H1 (cell line): ENCODE data around the gene PRAME. TPM values are rescaled to one million over a fixed set of nuclear protein-coding genes. Genes with fewer than 3 reads are reported as not detected.

ENCODE experiments used
- CTCF ChIA-PET: fragments of 300-600 bp; sonication (Branson Sonifier 250); formaldehyde crosslinking; loops from one replicate; lab custom pipeline; 2021; ENCODE audit not compliant: partially characterized antibody; lab: Charles Lee
- POLR2A ChIA-PET: fragments of 300-600 bp; sonication (Branson Sonifier 250); formaldehyde crosslinking; loops from one replicate; lab custom pipeline; 2021; ENCODE audit warnings: inconsistent platforms; ENCODE audit not compliant: partially characterized antibody; lab: Charles Lee
- DNase-seq, 2 experiments: peaks; one replicate each; pipeline versions ENCODE4 v3.0.0 to v3.0.0-alpha.2; 2010 to 2022; ENCODE audit warnings: low spot score in 2 of 2, low read depth in 1 of 2, mixed read lengths in 1 of 2
- FAIRE-seq: peaks from 2 replicates; lab custom pipeline; 2011; peaks lifted over from hg19 to GRCh38; lab: Jason Lieb, UNC
- H2AFZ ChIP-seq: 2 replicates; pipeline ENCODE4 v1.8.1; 2012; ENCODE audit warnings: low read length, inconsistent platforms
- H2AK5ac ChIP-seq: 2 replicates; pipeline ENCODE4 v1.6.1; 2013; ENCODE audit warnings: low read depth, low read length
- H2BK120ac ChIP-seq: replicated peaks from 2 replicates; pipeline ENCODE3; 2013; ENCODE audit warnings: low read depth, low read length, inconsistent platforms
- H2BK12ac ChIP-seq: 2 replicates; pipeline ENCODE4 v1.6.1; 2013; ENCODE audit warnings: low read depth, low read length
- H2BK15ac ChIP-seq: 2 replicates; pipeline ENCODE4 v1.6.1; 2013; ENCODE audit warnings: low read length
- H2BK20ac ChIP-seq: 2 replicates; pipeline ENCODE4 v1.6.1; 2013; ENCODE audit warnings: low read length
- H2BK5ac ChIP-seq: 2 replicates; pipeline ENCODE4 v1.6.1; 2013; ENCODE audit warnings: low read depth, low read length
- H3K14ac ChIP-seq: 2 replicates; pipeline ENCODE4 v1.6.1; 2013; ENCODE audit warnings: inconsistent platforms; ENCODE audit not compliant: insufficient read length
- H3K18ac ChIP-seq: 2 replicates; pipeline ENCODE4 v1.6.1; 2013; ENCODE audit warnings: low read length; ENCODE audit errors: extremely low read depth
- H3K23ac ChIP-seq: 2 replicates; pipeline ENCODE4 v1.6.1; 2013; ENCODE audit warnings: inconsistent platforms; ENCODE audit not compliant: insufficient read length
- H3K23me2 ChIP-seq: 2 replicates; pipeline ENCODE4 v1.6.1; 2013; ENCODE audit warnings: low read depth, low read length
- H3K27ac ChIP-seq: 2 replicates; pipeline ENCODE4 v1.6.1; 2011; ENCODE audit warnings: low read depth, low read length, inconsistent platforms
- H3K27me3 ChIP-seq, 4 experiments: replicated peaks in 1 of 4; 1 replicate in 1 of 4; 2 replicates in 3 of 4; pipeline versions ENCODE4 v1.6.1 to v1.8.1; 2011 to 2013; ENCODE audit warnings: low read length in 3 of 4, mild to moderate bottlenecking in 3 of 4, inconsistent platforms in 2 of 4, mixed read lengths in 2 of 4, moderate library complexity in 1 of 4; ENCODE audit not compliant: control insufficient read depth in 3 of 4, insufficient read depth in 3 of 4; ENCODE audit errors: extremely low read depth in 1 of 4
- H3K36me3 ChIP-seq, 4 experiments: 2 replicates each; pipeline versions ENCODE4 v1.6.1 to v1.8.1; 2011 to 2013; ENCODE audit warnings: mild to moderate bottlenecking in 4 of 4, low read length in 3 of 4, moderate library complexity in 2 of 4, control low read depth in 1 of 4, inconsistent platforms in 1 of 4; ENCODE audit not compliant: insufficient read depth in 4 of 4, control insufficient read depth in 2 of 4
- H3K4ac ChIP-seq: replicated peaks from 2 replicates; pipeline ENCODE3; 2013; ENCODE audit warnings: low read length, low read depth, mixed read lengths, inconsistent platforms; ENCODE audit not compliant: insufficient read length
- H3K4me1 ChIP-seq, 4 experiments: replicated peaks in 1 of 4; 1 replicate in 1 of 4; 2 replicates in 3 of 4; pipeline versions ENCODE4 v1.6.1 to v1.8.1; 2011 to 2013; ENCODE audit warnings: low read length in 3 of 4, inconsistent platforms in 2 of 4, mixed read lengths in 1 of 4; ENCODE audit not compliant: insufficient read depth in 4 of 4, control insufficient read depth in 3 of 4
- H3K4me2 ChIP-seq, 2 experiments: 2 replicates each; pipeline versions ENCODE4 v1.6.1 to v1.8.1; 2011 to 2013; ENCODE audit warnings: low read depth in 2 of 2, low read length in 2 of 2, control low read depth in 1 of 2, inconsistent platforms in 1 of 2, mild to moderate bottlenecking in 1 of 2; ENCODE audit not compliant: insufficient read depth in 1 of 2
- H3K4me3 ChIP-seq, 4 experiments: fragments of 200-600, 300-600 bp in 1 of 4; sonication (generic), shearing (Covaris generic), sonication (Bioruptor Twin) in 1 of 4; 2 replicates each; pipeline versions ENCODE4 v1.5.1 to v1.8.1; 2011 to 2016; ENCODE audit warnings: low read length in 4 of 4, low read depth in 3 of 4, control low read depth in 2 of 4, inconsistent platforms in 2 of 4, mild to moderate bottlenecking in 2 of 4, mixed read lengths in 1 of 4, moderate library complexity in 1 of 4; ENCODE audit not compliant: insufficient read depth in 2 of 4; ENCODE audit errors: extremely low read depth in 1 of 4
- H3K56ac ChIP-seq: replicated peaks from 2 replicates; pipeline ENCODE3; 2013; ENCODE audit warnings: low read depth, mild to moderate bottlenecking, mixed read lengths, low read length, inconsistent platforms; ENCODE audit not compliant: insufficient read length
- H3K79me1 ChIP-seq: 2 replicates; pipeline ENCODE4 v1.6.1; 2013; ENCODE audit warnings: low read depth, low read length, control low read depth
- H3K79me2 ChIP-seq, 2 experiments: 2 replicates each; pipeline versions ENCODE4 v1.6.1 to v1.8.1; 2012 to 2013; ENCODE audit warnings: low read length in 2 of 2, mild to moderate bottlenecking in 2 of 2, inconsistent platforms in 1 of 2; ENCODE audit not compliant: insufficient read depth in 2 of 2, control insufficient read depth in 1 of 2
- H3K9ac ChIP-seq, 4 experiments: replicated peaks in 1 of 4; 1 replicate in 1 of 4; 2 replicates in 3 of 4; pipeline versions ENCODE4 v1.6.1 to v1.8.1; 2011 to 2013; ENCODE audit warnings: low read depth in 3 of 4, low read length in 3 of 4, control low read depth in 2 of 4, mild to moderate bottlenecking in 2 of 4, moderate library complexity in 2 of 4, inconsistent platforms in 1 of 4; ENCODE audit errors: extremely low read depth in 1 of 4
- H3K9me3 ChIP-seq, 2 experiments: 2 replicates each; pipeline versions ENCODE4 v1.6.1 to v1.8.1; 2012 to 2013; ENCODE audit warnings: mild to moderate bottlenecking in 2 of 2, moderate library complexity in 2 of 2, control low read depth in 1 of 2, inconsistent platforms in 1 of 2, low read depth in 1 of 2, low read length in 1 of 2, mixed read lengths in 1 of 2; ENCODE audit not compliant: insufficient read depth in 2 of 2
- H4K20me1 ChIP-seq, 2 experiments: replicated peaks in 1 of 2; 2 replicates each; pipeline versions ENCODE3 to v1.8.1; 2011 to 2013; ENCODE audit warnings: inconsistent platforms in 2 of 2, low read length in 2 of 2, mild to moderate bottlenecking in 1 of 2; ENCODE audit not compliant: insufficient read depth in 2 of 2, control insufficient read depth in 1 of 2
- H4K5ac ChIP-seq: 2 replicates; pipeline ENCODE4 v1.6.1; 2013; ENCODE audit warnings: low read length, low read depth, mixed read lengths, inconsistent platforms; ENCODE audit not compliant: insufficient read length
- H4K8ac ChIP-seq: 2 replicates; pipeline ENCODE4 v1.8.0; 2013; ENCODE audit warnings: mild to moderate bottlenecking, moderate library complexity, low read length, inconsistent platforms; ENCODE audit not compliant: insufficient read depth; ENCODE audit errors: extremely low read depth
- H4K91ac ChIP-seq: replicated peaks from 2 replicates; pipeline ENCODE3; 2013; ENCODE audit warnings: low read length, mixed read lengths, inconsistent platforms; ENCODE audit not compliant: insufficient read length
- CBX8 ChIP-seq: fragments of 300-800, 300-1000 bp; sonication (generic); IDR thresholded peaks from 2 replicates; pipeline ENCODE4 v1.7.1; 2016; ENCODE audit warnings: low read depth, low read length, borderline replicate concordance
- CHD2 ChIP-seq: IDR thresholded peaks from 2 replicates; pipeline ENCODE4 v1.6.1; 2012; ENCODE audit warnings: low read length, improper control_type of control experiment
- FOSL1 ChIP-seq: IDR thresholded peaks from 2 replicates; pipeline ENCODE4 v1.6.1; 2011; ENCODE audit warnings: mild to moderate bottlenecking, low read depth, low read length, moderate library complexity; ENCODE audit not compliant: insufficient read depth
- HDAC2 ChIP-seq, 2 experiments: fragments of 300-600 bp in 1 of 2; sonication (generic) in 1 of 2; IDR thresholded peaks; 2 replicates each; pipeline ENCODE4 v1.6.1; 2011 to 2012; ENCODE audit warnings: low read depth in 2 of 2, low read length in 2 of 2, mild to moderate bottlenecking in 2 of 2, moderate library complexity in 2 of 2, borderline replicate concordance in 1 of 2, inconsistent platforms in 1 of 2
- PHF8 ChIP-seq: fragments of 200-600 bp; sonication (generic); conservative IDR thresholded peaks from 2 replicates; pipeline ENCODE4 v1.7.1; 2012; ENCODE audit warnings: low read depth, mild to moderate bottlenecking, inconsistent platforms, low read length, moderate library complexity
- ZNF274 ChIP-seq: IDR thresholded peaks from 2 replicates; pipeline ENCODE4 v1.7.0; 2012; ENCODE audit warnings: low read length, borderline replicate concordance; ENCODE audit errors: extremely low read depth
- WGBS, 2 experiments: shearing (Covaris generic) in 1 of 2; methylation state at CpG; one replicate each; pipeline versions ENCODE4 v1.1.6 to v1.1.7; 2013 to 2015; ENCODE audit warnings: low lambda C conversion rate in 2 of 2, mixed read lengths in 2 of 2, inconsistent platforms in 1 of 2, low coverage in 1 of 2, missing lambda C conversion rate in 1 of 2; ENCODE audit not compliant: insufficient replicate concordance in 2 of 2, insufficient coverage in 1 of 2, insufficient read length in 1 of 2; ENCODE audit errors: extremely low coverage in 1 of 2, missing lambda C conversion rate in 1 of 2; 5-methylcytosine and 5-hydroxymethylcytosine counted together
- polyA plus RNA-seq, 7 experiments: library from polyadenylated mRNA; depleted of rRNA in 3 of 7; stranded (reverse) in 5 of 7; unstranded in 2 of 7; fragments of >200 nt in 5 of 7; fragments of 200-250 nt in 2 of 7; gene quantifications; 1 replicate in 5 of 7; 2 replicates in 1 of 7; 4 replicates in 1 of 7; pipeline versions ENCODE4 v1.2.1 to v1.2.3, GENCODE V29; 2011 to 2013; ENCODE audit warnings: missing spikeins in 2 of 7, mixed read lengths in 2 of 7
- total RNA-seq: library from RNA; stranded (reverse); fragmentation: NEBNext Ultra II Directional; extraction: Animal tissue kit (Norgen Biotek cat#: 25700); gene quantifications from 2 replicates; pipeline ENCODE4 v1.2.1, GENCODE V29; 2021

Gene PRAME
- total and polyA plus RNA-seq, 2 of the 8 experiments (the other 6 are each of a cell fraction or from before 2014, with no cell fraction given), result 0.15 to 1.1 TPM

DNA sequence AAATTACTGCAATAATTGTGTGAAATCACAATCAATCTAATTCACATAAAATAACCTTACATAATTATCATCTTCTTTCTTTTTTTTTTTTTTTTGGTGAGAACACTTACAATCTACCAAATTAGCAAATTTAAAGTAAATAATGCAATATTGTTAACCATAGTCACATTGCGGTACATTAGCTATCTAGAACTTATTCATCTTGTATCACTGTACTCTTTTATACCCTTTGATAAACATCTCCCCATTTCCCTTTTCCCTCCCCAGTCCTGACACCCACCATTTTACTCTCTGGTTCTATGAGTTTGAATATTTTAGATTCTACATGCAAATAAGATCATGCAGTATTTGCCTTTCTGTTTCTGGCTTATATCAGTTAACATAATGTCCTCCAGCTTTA lies 24.0 kb upstream of the PRAME start:
- no peaks in the 10 kb centered on the region for H3K36me3 ChIP-seq
- 70% methylated on average over 1 of the region's 1 CpG; no CpG with 5 or more reads in 1 of the 2 experiments for WGBS, 2 experiments
- no peak overlapping the region for H2AFZ ChIP-seq
- H2BK15ac ChIP-seq, result no peak overlapping the region
- H3K4ac ChIP-seq, result no peak overlapping the region
- H3K4me1 ChIP-seq, result no peaks in the 10 kb centered on the region
- no peak overlapping the region for H2BK20ac ChIP-seq
- no peak overlapping the region for H2BK120ac ChIP-seq
- no peak overlapping the region for H3K4me3 ChIP-seq
- H3K4me2 ChIP-seq, result no peak overlapping the region
- no peaks in the 10 kb centered on the region for H3K23me2 ChIP-seq
- TF ChIP-seq FOSL1, result no peak
- no peak for TF ChIP-seq CBX8
- no peak for TF ChIP-seq PHF8
- no peak for TF ChIP-seq ZNF274
- no peak for TF ChIP-seq HDAC2 (IDR thresholded peaks at IDR 0.05; ENCODE audit: borderline replicate concordance in 1 of 2, low read depth in 2 of 2, low read length in 2 of 2)
- no peak for TF ChIP-seq CHD2
- TF ChIP-seq, all 59 proteins: peak for 0
- Histone ChIP-seq H2AK5ac (no peak overlapping the region), H2BK5ac (no peak overlapping the region), H4K91ac (no peak overlapping the region), H3K9me3 (peaks cover 10 to 35% of the 10 kb centered on the region in 2 experiments), H3K9ac (no peak overlapping the region), H3K79me1 (no peaks in the 10 kb centered on the region), H3K23ac (no peak overlapping the region), H3K18ac (no peak overlapping the region), H3K14ac (no peak overlapping the region), H3K56ac (no peak overlapping the region), H2BK12ac (no peak overlapping the region), H3K27ac (no peak overlapping the region), H4K8ac (no peak overlapping the region), H3K27me3 (peaks cover 17 to 35% (median 21%) of the 10 kb centered on the region in 4 experiments; a peak in 6 of 7 replicates), H4K20me1 (no peaks in the 10 kb centered on the region), H4K5ac (no peak overlapping the region), H3K79me2 (no peaks in the 10 kb centered on the region)
- POLR2A ChIA-PET, result no interaction called here
- CTCF ChIA-PET, result interaction anchor here (0.7 to 1.1 kb wide), 2 partner anchors 120 to 152 kb away, joined by 3 to 5 read pairs; no protein-coding TSS in a partner anchor
- FAIRE-seq (no peak), DNase-seq (no peak)
